ENCODE results near the gene RAB3GAP2. TPM values are rescaled to one million over a fixed set of nuclear protein-coding genes. Genes with fewer than 3 reads are reported as not detected.
A peak's percentile ranks its signal among the peaks of the same experiment; 100 is the strongest.

The RAB3GAP2 gene
- total RNA-seq, 3 donors from 2014 or later: 27.9 to 35.0 (median 31.1) TPM

GRCh38 chr1:220139966-220140365, 132.3 kb downstream of the RAB3GAP2 start:
- Histone ChIP-seq H3K4me3 (no peak overlapping the region), H3K4me1 (ENCODE audit: low read depth) (peaks cover 4% of the 10 kb centered on the region), H3K36me3 (ENCODE audit: low read depth) (no peaks in the 10 kb centered on the region), H3K9me3 (no peaks in the 10 kb centered on the region)
- TF ChIP-seq CTCF (IDR thresholded peaks at IDR 0.05): no peak
- ATAC-seq: no peak
- intact Hi-C loops (cut with DNase I, micrococcal nuclease): no loop called here
- no peak for DNase-seq

GRCh38 chr1:220137019-220137786, 135.1 kb downstream of the RAB3GAP2 start:
- peak in 1 of 3 donors; percentile 22 for DNase-seq
- Histone ChIP-seq H3K36me3 (ENCODE audit: low read depth) (no peaks in the 10 kb centered on the region), H3K4me3 (no peak overlapping the region), H3K4me1 (ENCODE audit: low read depth) (peaks cover 4% of the 10 kb centered on the region), H3K9me3 (no peaks in the 10 kb centered on the region)
- no peak for TF ChIP-seq CTCF (IDR thresholded peaks at IDR 0.05)
- intact Hi-C loops (cut with DNase I, micrococcal nuclease): no loop called here
- ATAC-seq: peak; percentile 100

- ATAC-seq (no peak), DNase-seq (no peak)
- Histone ChIP-seq H3K4me3 (no peak overlapping the region), H3K9me3 (no peaks in the 10 kb centered on the region), H3K4me1 (ENCODE audit: low read depth) (peaks cover 4% of the 10 kb centered on the region), H3K36me3 (ENCODE audit: low read depth) (no peaks in the 10 kb centered on the region)
- TF ChIP-seq CTCF (IDR thresholded peaks at IDR 0.05): no peak
- intact Hi-C loops (cut with DNase I, micrococcal nuclease): no loop called here
These were observed 136.5 kb downstream of the RAB3GAP2 start for GRCh38 chr1:220135755-220136154.

GRCh38 chr1:220129479-220130210, 142.6 kb downstream of the RAB3GAP2 start:
- intact Hi-C loops (cut with DNase I, micrococcal nuclease): no loop called here
- H3K4me1 ChIP-seq (ENCODE audit: low read depth): no peaks in the 10 kb centered on the region
- DNase-seq (no peak), ATAC-seq (no peak)
- H3K9me3 ChIP-seq: no peaks in the 10 kb centered on the region
- H3K4me3 ChIP-seq: no peak overlapping the region
- no peak for TF ChIP-seq CTCF (IDR thresholded peaks at IDR 0.05)
- H3K36me3 ChIP-seq (ENCODE audit: low read depth): no peaks in the 10 kb centered on the region

GRCh38 chr1:220127076-220127475, 145.2 kb downstream of the RAB3GAP2 start:
- peaks cover 5% of the 10 kb centered on the region for H3K4me1 ChIP-seq (ENCODE audit: low read depth)
- TF ChIP-seq CTCF (IDR thresholded peaks at IDR 0.05): no peak
- H3K4me3 ChIP-seq: no peak overlapping the region
- intact Hi-C loops (cut with DNase I, micrococcal nuclease): no loop called here
- H3K36me3 ChIP-seq (ENCODE audit: low read depth): no peaks in the 10 kb centered on the region
- DNase-seq (no peak), ATAC-seq (no peak)
- H3K9me3 ChIP-seq: no peaks in the 10 kb centered on the region
